A549 (cell line): ENCODE data around the gene SCYL2. TPM values are rescaled to one million over a fixed set of nuclear protein-coding genes. Genes with fewer than 3 reads are reported as not detected.
A peak's percentile ranks its signal among the peaks of the same experiment; 100 is the strongest.

Source experiments
- ATAC-seq, 2 experiments: fragments of 200-7000 bp in 1 of 2; fragments of >200 bp in 1 of 2; cut with Nextera tagmentation in 1 of 2; cut with Tn5 transposase in 1 of 2; 3 replicates each; pipeline versions ENCODE4 v1.8.0 to v1.9.1; 2018 to 2020; ENCODE audit warnings: mild to moderate bottlenecking in 1 of 2, moderate library complexity in 1 of 2
- CTCF ChIA-PET: fragments of 300-600 bp; sonication (Branson Sonifier 250); formaldehyde crosslinking; extraction: SDS; loops from one replicate; lab custom pipeline; 2021; ENCODE audit warnings: antibody characterized with exemption, inconsistent platforms; lab: Yijun Ruan, JAX
- POLR2A ChIA-PET: fragments of 350-600 bp; formaldehyde crosslinking; extraction: SDS; loops from one replicate; lab custom pipeline; 2021; ENCODE audit warnings: antibody characterized with exemption, inconsistent platforms; lab: Yijun Ruan, JAX
- DNase-seq, 2 experiments: peaks; one replicate each; pipeline versions ENCODE4 v3.0.0 to v3.0.0-alpha.2; 2011 to 2016; ENCODE audit warnings: low read depth in 1 of 2, low spot score in 1 of 2
- FAIRE-seq: peaks from 2 replicates; lab custom pipeline; 2011; peaks lifted over from hg19 to GRCh38; lab: Jason Lieb, UNC
- H3K27ac ChIP-seq, 2 experiments: fragments of >200 bp; sonication (Bioruptor Twin); formaldehyde crosslinking; 3 replicates each; pipeline ENCODE4 v1.5.1; 2016 to 2017
- H3K4me1 ChIP-seq: fragments of >200 bp; sonication (Bioruptor Twin); formaldehyde crosslinking; 3 replicates; pipeline ENCODE4 v1.6.1; 2016
- H3K4me2 ChIP-seq: fragments of >200 bp; sonication (Bioruptor Twin); formaldehyde crosslinking; 3 replicates; pipeline ENCODE4 v1.6.1; 2016
- H3K4me3 ChIP-seq: fragments of >200 bp; sonication (Bioruptor Twin); formaldehyde crosslinking; 3 replicates; pipeline ENCODE4 v1.5.1; 2016
- H3K9me3 ChIP-seq: fragments of >200 bp; sonication (Bioruptor Twin); formaldehyde crosslinking; 3 replicates; pipeline ENCODE4 v1.6.1; 2016
- BHLHE40 ChIP-seq: IDR thresholded peaks from 2 replicates; pipeline ENCODE4 v1.6.1; 2012; ENCODE audit warnings: low read depth, low read length, inconsistent platforms
- CEBPB ChIP-seq, 2 experiments: fragments of >200 bp in 1 of 2; sonication (Bioruptor Twin) in 1 of 2; formaldehyde crosslinking in 1 of 2; IDR thresholded peaks; 2 replicates each; pipeline ENCODE4 v1.6.1; 2012 to 2016
- CHD2 ChIP-seq: fragments of 150-350 bp; IDR thresholded peaks from 2 replicates; pipeline ENCODE4 v1.6.1; 2014; ENCODE audit warnings: low read length; ENCODE audit not compliant: partially characterized antibody
- EHF ChIP-seq: fragments of 250-450 bp; sonication (Bioruptor Pico); IDR thresholded peaks from 2 replicates; pipeline ENCODE4 v1.5.0; 2020; ENCODE audit warnings: mild to moderate bottlenecking
- EHMT2 ChIP-seq: fragments of 200-600 bp; sonication (generic); IDR thresholded peaks from 2 replicates; pipeline ENCODE4 v1.6.1; 2016; ENCODE audit warnings: antibody characterized with exemption, low read depth, mild to moderate bottlenecking, moderate library complexity
- EP300 ChIP-seq, 2 experiments: fragments of >200 bp; sonication (Bioruptor Twin); formaldehyde crosslinking; IDR thresholded peaks; 2 replicates in 1 of 2; 3 replicates in 1 of 2; pipeline ENCODE4 v1.6.1; 2016 to 2017
- ESRRA ChIP-seq: fragments of 150-350 bp; IDR thresholded peaks from 2 replicates; pipeline ENCODE4 v1.6.1; 2014; ENCODE audit warnings: mild to moderate bottlenecking, low read length, borderline replicate concordance
- FOXS1 ChIP-seq: fragments of 250-450 bp; sonication (Bioruptor Pico); IDR thresholded peaks from 2 replicates; pipeline ENCODE4 v1.5.0; 2020; ENCODE audit warnings: mild to moderate bottlenecking, moderate library complexity
- HOXB5 ChIP-seq: fragments of 250-450 bp; sonication (Bioruptor Pico); IDR thresholded peaks from 2 replicates; pipeline ENCODE4 v1.5.0; 2020; ENCODE audit warnings: mild to moderate bottlenecking, moderate library complexity
- KDM5A ChIP-seq: fragments of 200-600 bp; sonication (generic); IDR thresholded peaks from 2 replicates; pipeline ENCODE4 v1.6.1; 2016; ENCODE audit warnings: antibody characterized with exemption, mild to moderate bottlenecking
- MYC ChIP-seq: IDR thresholded peaks from 2 replicates; pipeline ENCODE4 v1.6.1; 2012; ENCODE audit warnings: mild to moderate bottlenecking, inconsistent platforms, low read length, improper control_type of control experiment, borderline replicate concordance
- NFE2L2 ChIP-seq: fragments of 150-350 bp; conservative IDR thresholded peaks from 2 replicates; pipeline ENCODE4 v1.6.1; 2014; ENCODE audit warnings: low read length
- NR3C1 ChIP-seq: fragments of >200 bp; sonication (Bioruptor Twin); formaldehyde crosslinking; IDR thresholded peaks from 3 replicates; pipeline ENCODE4 v1.6.1; 2017
- RAD21 ChIP-seq, 2 experiments: fragments of >200 bp in 1 of 2; sonication (Bioruptor Twin) in 1 of 2; formaldehyde crosslinking in 1 of 2; IDR thresholded peaks in 1 of 2; conservative IDR thresholded peaks in 1 of 2; 2 replicates in 1 of 2; 3 replicates in 1 of 2; pipeline ENCODE4 v1.6.1; 2012 to 2018; ENCODE audit warnings: inconsistent platforms in 1 of 2
- RCOR1 ChIP-seq: fragments of 150-350 bp; IDR thresholded peaks from 2 replicates; pipeline ENCODE4 v1.6.1; 2014; ENCODE audit warnings: antibody characterized with exemption, low read length, low read depth
- SREBF2 ChIP-seq: fragments of 450-650 bp; IDR thresholded peaks from 2 replicates; pipeline ENCODE4 v1.6.1; 2014; ENCODE audit warnings: mild to moderate bottlenecking, moderate library complexity
- ZC3H11A ChIP-seq: fragments of 450-650 bp; IDR thresholded peaks from 2 replicates; pipeline ENCODE4 v1.6.1; 2014; ENCODE audit warnings: antibody characterized with exemption, mild to moderate bottlenecking
- ZNF302 ChIP-seq: fragments of 250-450 bp; sonication (Bioruptor Pico); IDR thresholded peaks from 2 replicates; pipeline ENCODE4 v1.9.0; 2021; ENCODE audit warnings: inconsistent platforms, mild to moderate bottlenecking, moderate library complexity
- WGBS: methylation state at CpG from one replicate; pipeline ENCODE4 v1.1.6; 2017; ENCODE audit errors: missing lambda C conversion rate; 5-methylcytosine and 5-hydroxymethylcytosine counted together
- polyA plus RNA-seq, 4 experiments: library from polyadenylated mRNA; depleted of rRNA in 3 of 4; stranded (reverse); fragments of >200 nt; fragmentation: RNase III in 1 of 4; extraction: RNeasy Plus Mini Kit Qiagen cat#74134 plus additional on column Dnase treatment in 1 of 4; gene quantifications; 2 replicates in 3 of 4; 3 replicates in 1 of 4; pipeline ENCODE4 v1.2.3, GENCODE V29; 2011 to 2017
- TF ChIP-seq, protein P1 (sequence below): fragments of 150-350 bp; IDR thresholded peaks from 2 replicates; pipeline ENCODE4 v1.6.1; 2014; ENCODE audit warnings: low read depth, mild to moderate bottlenecking, low read length
- TF ChIP-seq, protein P2 (sequence below): fragments of 250-450 bp; sonication (Bioruptor Pico); IDR thresholded peaks from 2 replicates; pipeline ENCODE4 v1.5.0; 2021; ENCODE audit warnings: mild to moderate bottlenecking, moderate library complexity, borderline replicate concordance
- TF ChIP-seq, protein P3 (sequence below): fragments of >200 bp; sonication (Bioruptor Twin); formaldehyde crosslinking; IDR thresholded peaks from 3 replicates; pipeline ENCODE4 v1.5.1; 2016

Gene SCYL2
- polyA plus RNA-seq, 2 of the 4 experiments (the other 2 are of a cell fraction) = 21.7 to 51.7 TPM

DNA sequence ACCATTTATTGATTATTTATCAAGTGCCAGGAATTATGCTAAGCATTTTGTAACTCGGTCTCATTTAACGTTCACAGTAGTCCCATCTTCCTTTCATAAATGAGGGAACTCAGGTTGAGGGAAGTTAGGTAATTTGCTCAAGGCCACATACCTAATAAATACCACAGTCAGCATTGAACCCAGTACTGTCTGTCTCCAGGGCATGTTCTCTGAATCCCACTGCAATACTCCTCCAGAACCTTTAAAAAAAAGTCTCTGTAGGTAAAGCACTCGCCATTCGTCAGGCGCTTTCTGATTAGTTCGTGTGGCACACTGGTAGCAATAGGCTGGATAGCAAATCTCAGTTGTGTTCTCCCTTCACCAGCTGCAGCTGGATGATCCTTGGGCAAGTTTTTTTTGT lies 104.2 kb downstream of the SCYL2 start:
- H3K27ac ChIP-seq = no peak overlapping the region
- TF ChIP-seq, protein P1, sequence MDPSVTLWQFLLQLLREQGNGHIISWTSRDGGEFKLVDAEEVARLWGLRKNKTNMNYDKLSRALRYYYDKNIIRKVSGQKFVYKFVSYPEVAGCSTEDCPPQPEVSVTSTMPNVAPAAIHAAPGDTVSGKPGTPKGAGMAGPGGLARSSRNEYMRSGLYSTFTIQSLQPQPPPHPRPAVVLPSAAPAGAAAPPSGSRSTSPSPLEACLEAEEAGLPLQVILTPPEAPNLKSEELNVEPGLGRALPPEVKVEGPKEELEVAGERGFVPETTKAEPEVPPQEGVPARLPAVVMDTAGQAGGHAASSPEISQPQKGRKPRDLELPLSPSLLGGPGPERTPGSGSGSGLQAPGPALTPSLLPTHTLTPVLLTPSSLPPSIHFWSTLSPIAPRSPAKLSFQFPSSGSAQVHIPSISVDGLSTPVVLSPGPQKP = no peak
- TF ChIP-seq CEBPB (IDR thresholded peaks at IDR 0.05) (no peak), ZC3H11A (no peak)
- TF ChIP-seq, all 56 proteins: peak for 0
- Histone ChIP-seq H3K9me3 (no peaks in the 10 kb centered on the region), H3K4me3 (no peak overlapping the region), H3K4me2 (no peak overlapping the region), H3K4me1 (no peaks in the 10 kb centered on the region)
- WGBS = 80% methylated on average over 6 of the region's 6 CpGs
- ChIA-PET POLR2A (no interaction called here), CTCF (interaction anchor here (0.7 to 1.4 kb wide), 4 partner anchors 23 to 184 kb away, joined by 3 to 4 read pairs (median 3); no protein-coding TSS in a partner anchor)
- ATAC-seq = no peak
- no peak for DNase-seq
- no peak for FAIRE-seq

DNA sequence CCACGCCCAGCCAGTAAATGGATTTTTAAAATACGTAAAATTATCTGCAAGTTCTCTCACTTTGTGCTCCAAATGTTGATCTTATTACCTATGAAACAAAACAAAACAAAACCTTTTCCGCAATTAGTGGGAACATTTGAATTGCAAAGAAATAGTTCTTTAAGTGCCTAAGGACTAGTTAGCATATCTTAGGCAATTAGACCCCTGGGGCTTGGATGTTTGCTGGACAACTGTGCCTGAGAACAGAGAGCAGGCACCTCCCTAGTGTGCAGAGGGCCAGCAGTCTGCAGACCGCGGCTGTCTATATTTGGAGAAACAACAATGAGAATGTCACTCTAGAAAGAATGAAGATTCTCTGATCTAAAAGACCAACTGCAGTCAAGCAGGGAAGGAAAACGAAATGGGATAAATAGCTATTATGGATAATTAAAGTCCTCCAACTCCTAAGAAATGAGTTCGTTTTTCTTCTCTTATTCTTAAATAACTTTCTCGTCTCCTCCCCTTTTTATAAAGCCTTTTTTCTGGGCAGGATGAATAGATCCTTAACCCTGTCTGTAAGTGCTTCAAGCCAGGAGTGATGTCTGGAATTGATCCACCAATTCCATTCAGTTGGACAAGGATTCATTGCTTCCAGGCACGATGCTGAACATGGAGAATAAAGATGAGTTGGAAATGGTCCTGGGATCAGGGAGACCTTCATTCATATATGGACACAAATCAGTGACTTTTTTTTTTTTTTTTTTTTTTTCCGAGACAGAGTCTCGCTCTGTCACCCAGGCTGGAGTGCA lies 106.1 kb downstream of the SCYL2 start:
- Histone ChIP-seq H3K9me3 (no peaks in the 10 kb centered on the region), H3K27ac (no peak overlapping the region), H3K4me2 (no peak overlapping the region), H3K4me1 (no peaks in the 10 kb centered on the region), H3K4me3 (no peak overlapping the region)
- FAIRE-seq = no peak
- ChIA-PET CTCF (no interaction called here), POLR2A (no interaction called here)
- no peak for ATAC-seq
- WGBS = 43% methylated on average over 11 of the region's 11 CpGs
- TF ChIP-seq, protein P2, sequence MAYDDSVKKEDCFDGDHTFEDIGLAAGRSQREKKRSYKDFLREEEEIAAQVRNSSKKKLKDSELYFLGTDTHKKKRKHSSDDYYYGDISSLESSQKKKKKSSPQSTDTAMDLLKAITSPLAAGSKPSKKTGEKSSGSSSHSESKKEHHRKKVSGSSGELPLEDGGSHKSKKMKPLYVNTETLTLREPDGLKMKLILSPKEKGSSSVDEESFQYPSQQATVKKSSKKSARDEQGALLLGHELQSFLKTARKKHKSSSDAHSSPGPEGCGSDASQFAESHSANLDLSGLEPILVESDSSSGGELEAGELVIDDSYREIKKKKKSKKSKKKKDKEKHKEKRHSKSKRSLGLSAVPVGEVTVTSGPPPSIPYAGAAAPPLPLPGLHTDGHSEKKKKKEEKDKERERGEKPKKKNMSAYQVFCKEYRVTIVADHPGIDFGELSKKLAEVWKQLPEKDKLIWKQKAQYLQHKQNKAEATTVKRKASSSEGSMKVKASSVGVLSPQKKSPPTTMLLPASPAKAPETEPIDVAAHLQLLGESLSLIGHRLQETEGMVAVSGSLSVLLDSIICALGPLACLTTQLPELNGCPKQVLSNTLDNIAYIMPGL (CRISPR knock-in tag) = no peak
- TF ChIP-seq, protein P3, sequence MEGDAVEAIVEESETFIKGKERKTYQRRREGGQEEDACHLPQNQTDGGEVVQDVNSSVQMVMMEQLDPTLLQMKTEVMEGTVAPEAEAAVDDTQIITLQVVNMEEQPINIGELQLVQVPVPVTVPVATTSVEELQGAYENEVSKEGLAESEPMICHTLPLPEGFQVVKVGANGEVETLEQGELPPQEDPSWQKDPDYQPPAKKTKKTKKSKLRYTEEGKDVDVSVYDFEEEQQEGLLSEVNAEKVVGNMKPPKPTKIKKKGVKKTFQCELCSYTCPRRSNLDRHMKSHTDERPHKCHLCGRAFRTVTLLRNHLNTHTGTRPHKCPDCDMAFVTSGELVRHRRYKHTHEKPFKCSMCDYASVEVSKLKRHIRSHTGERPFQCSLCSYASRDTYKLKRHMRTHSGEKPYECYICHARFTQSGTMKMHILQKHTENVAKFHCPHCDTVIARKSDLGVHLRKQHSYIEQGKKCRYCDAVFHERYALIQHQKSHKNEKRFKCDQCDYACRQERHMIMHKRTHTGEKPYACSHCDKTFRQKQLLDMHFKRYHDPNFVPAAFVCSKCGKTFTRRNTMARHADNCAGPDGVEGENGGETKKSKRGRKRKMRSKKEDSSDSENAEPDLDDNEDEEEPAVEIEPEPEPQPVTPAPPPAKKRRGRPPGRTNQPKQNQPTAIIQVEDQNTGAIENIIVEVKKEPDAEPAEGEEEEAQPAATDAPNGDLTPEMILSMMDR = no peak
- TF ChIP-seq RCOR1 (no peak), FOXS1 (no peak), NR3C1 (no peak), EHMT2 (no peak), BHLHE40 (no peak)
- no peak for DNase-seq

DNA sequence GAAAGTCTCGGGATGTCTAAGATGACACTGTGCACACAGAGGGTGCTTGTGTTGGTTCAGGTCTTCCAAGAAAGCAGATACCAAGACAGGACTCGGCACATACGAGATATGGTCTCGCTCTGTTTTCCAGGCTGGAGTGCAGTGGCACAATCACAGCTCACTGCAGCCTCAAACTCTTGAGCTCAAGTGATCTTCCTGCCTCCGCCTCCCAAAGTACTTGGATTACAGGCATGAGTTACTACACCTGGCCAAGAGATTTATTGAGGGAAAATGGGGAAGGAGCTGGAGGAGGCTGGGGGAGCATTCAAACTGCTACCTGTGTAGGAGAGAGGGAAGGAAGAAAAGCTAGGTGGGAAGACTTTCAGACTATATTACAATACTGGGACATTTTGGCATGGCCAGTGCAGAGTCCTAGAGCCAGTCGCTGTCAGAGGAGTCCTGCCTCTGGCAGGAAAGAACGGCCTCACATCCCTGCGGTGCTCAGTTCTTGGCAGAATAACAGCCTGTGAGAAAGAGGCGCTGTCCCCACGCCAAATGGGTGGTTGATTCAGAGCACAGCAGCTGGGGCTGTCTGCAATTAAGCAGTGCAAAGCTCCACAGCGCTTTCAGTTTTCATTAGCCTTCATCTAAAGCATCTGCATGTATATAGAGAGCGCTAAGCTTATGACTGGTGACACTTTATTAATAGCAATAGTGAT lies 108.2 kb downstream of the SCYL2 start:
- Histone ChIP-seq H3K9me3 (no peaks in the 10 kb centered on the region), H3K4me2 (no peak overlapping the region), H3K4me1 (no peaks in the 10 kb centered on the region), H3K4me3 (no peak overlapping the region), H3K27ac (no peak overlapping the region)
- ATAC-seq = 0 out of 6 replicates have a peak, but pooled peaks of 1 of the 2 experiments have one; percentile 19
- WGBS = 67% methylated on average over 12 of the region's 12 CpGs
- TF ChIP-seq, protein P3 = no peak
- TF ChIP-seq ZC3H11A (no peak), ZNF302 (CRISPR knock-in tag) (no peak), KDM5A (no peak), RAD21 (conservative IDR thresholded peaks at IDR 0.05 in 1 of 2, IDR thresholded peaks at IDR 0.05 in 1 of 2) (no peak), NFE2L2 (no peak), ESRRA (no peak), MYC (no peak), SREBF2 (no peak), EP300 (IDR thresholded peaks at IDR 0.05) (no peak), EHF (CRISPR knock-in tag) (no peak), HOXB5 (CRISPR knock-in tag) (no peak), CEBPB (IDR thresholded peaks at IDR 0.05) (no peak), CHD2 (no peak)
- TF ChIP-seq, protein P2 (CRISPR knock-in tag) = no peak
- no peak for FAIRE-seq
- DNase-seq = no peak
- ChIA-PET POLR2A (no interaction called here), CTCF (interaction anchor here (0.7 to 1.4 kb wide), 3 partner anchors 27 to 141 kb away, joined by 3 read pairs; no protein-coding TSS in a partner anchor)
